ENCODE results near the gene CCNA2. TPM values are rescaled to one million over a fixed set of nuclear protein-coding genes. Genes with fewer than 3 reads are reported as not detected.

Gene CCNA2
- total and polyA plus RNA-seq, 4 donors = 0.33 to 81.4 (median 2.4) TPM

- no peak for TF ChIP-seq CTCF (IDR thresholded peaks at IDR 0.05; ENCODE audit: low read depth, low read length, missing input control)
- peak; percentile 50 for TF ChIP-seq SP1 (IDR thresholded peaks at IDR 0.05)
- TF ChIP-seq HNF4G (IDR thresholded peaks at IDR 0.05) = no peak
- TF ChIP-seq ATF3 (IDR thresholded peaks at IDR 0.05) = peak; percentile 39
Observed at GRCh38 chr4:121800961-121801714, 22.5 kb downstream of the CCNA2 start, which contains the start of gene EXOSC9 (continued).

- no peaks in the 10 kb centered on the region for H3K9me3 ChIP-seq (ENCODE audit: control insufficient read depth in 4 of 4, low read length in 3 of 4)
- H3K27ac ChIP-seq (ENCODE audit: low read depth in 1 of 2, low read length in 2 of 2) = peak overlapping the region; percentile 60 to 78
- DNase-seq (ENCODE audit: low spot score) = no peak
- H3K27me3 ChIP-seq (ENCODE audit: control insufficient read depth in 4 of 4, insufficient read depth in 4 of 4, low read length in 3 of 4) = no peaks in the 10 kb centered on the region
- TF ChIP-seq MAX (IDR thresholded peaks at IDR 0.05) = no peak
- no peak for TF ChIP-seq CTCF (IDR thresholded peaks at IDR 0.05; ENCODE audit: low read depth, low read length, missing input control)
- TF ChIP-seq HNF4A (conservative IDR thresholded peaks at IDR 0.05) = no peak
- no peak for TF ChIP-seq TAF1 (conservative IDR thresholded peaks at IDR 0.05)
- no peak for TF ChIP-seq SP1 (IDR thresholded peaks at IDR 0.05)
- H3K4me3 ChIP-seq (ENCODE audit: low read depth in 1 of 3, low read length in 3 of 3) = peak overlapping the region; percentile 81 to 95 (median 92)
- peaks cover 5 to 19% (median 18%) of the 10 kb centered on the region in 4 donors for H3K4me1 ChIP-seq (ENCODE audit: control insufficient read depth in 4 of 4, insufficient read depth in 4 of 4, low read length in 3 of 4)
- 63% methylated on average over 8 of the region's 8 CpGs for WGBS
- peaks cover 3 to 19% (median 11%) of the 10 kb centered on the region in 4 donors for H3K36me3 ChIP-seq (ENCODE audit: control insufficient read depth in 4 of 4, insufficient read depth in 3 of 4, low read depth in 1 of 4, low read length in 3 of 4)
- H3K9ac ChIP-seq (ENCODE audit: low read depth in 1 of 2, low read length in 2 of 2) = peak overlapping the region; percentile 73 to 81
Observed at GRCh38 chr4:121800638-121800960, 23.1 kb downstream of the CCNA2 start.

GRCh38 chr4:121799867-121800501 is 23.7 kb downstream of the CCNA2 start:
- Histone ChIP-seq H3K4me1 (ENCODE audit: control insufficient read depth in 4 of 4, insufficient read depth in 4 of 4, low read length in 3 of 4) (peaks cover 5 to 19% (median 18%) of the 10 kb centered on the region in 4 donors), H3K27me3 (ENCODE audit: control insufficient read depth in 4 of 4, insufficient read depth in 4 of 4, low read length in 3 of 4) (no peaks in the 10 kb centered on the region), H3K9ac (ENCODE audit: low read depth in 1 of 2, low read length in 2 of 2) (no peak overlapping the region), H3K27ac (ENCODE audit: low read depth in 1 of 2, low read length in 2 of 2) (no peak overlapping the region), H3K36me3 (ENCODE audit: control insufficient read depth in 4 of 4, insufficient read depth in 3 of 4, low read depth in 1 of 4, low read length in 3 of 4) (peaks cover 0 to 15% (median 7%) of the 10 kb centered on the region in 4 donors), H3K4me3 (ENCODE audit: low read depth in 1 of 3, low read length in 3 of 3) (no peak overlapping the region), H3K9me3 (ENCODE audit: control insufficient read depth in 4 of 4, low read length in 3 of 4) (no peaks in the 10 kb centered on the region)
- 95% methylated on average over 3 of the region's 3 CpGs for WGBS
- no peak for TF ChIP-seq YY1 (IDR thresholded peaks at IDR 0.05)
- TF ChIP-seq HNF4A (conservative IDR thresholded peaks at IDR 0.05) = no peak
- no peak for TF ChIP-seq GABPA (IDR thresholded peaks at IDR 0.05 in 1 of 2, conservative IDR thresholded peaks at IDR 0.05 in 1 of 2)
- TF ChIP-seq MAX (IDR thresholded peaks at IDR 0.05) = no peak
- no peak for DNase-seq (ENCODE audit: low spot score)
